Prostate gland (tissue), 2 donors: Measurements from ENCODE around the gene PANX1.

ENCODE experiments used
- CTCF ChIP-seq, 4 experiments: fragments of 200-600 bp in 2 of 4; fragments of 450-650 bp in 2 of 4; sonication (generic) in 2 of 4; IDR thresholded peaks; 1 replicate in 3 of 4; 2 replicates in 1 of 4; pipeline ENCODE4 v1.5.1; 2016 to 2019; ENCODE audit warnings: antibody characterized with exemption in 4 of 4, mild to moderate bottlenecking in 2 of 4, moderate library complexity in 2 of 4
- POLR2A ChIP-seq: fragments of 450-650 bp; IDR thresholded peaks from one replicate; pipeline ENCODE4 v1.6.1; 2016; ENCODE audit warnings: antibody characterized with exemption, mild to moderate bottlenecking
- POLR2AphosphoS5 ChIP-seq: sonication (generic); formaldehyde crosslinking; IDR thresholded peaks from one replicate; pipeline ENCODE4 v1.6.1; 2017; ENCODE audit warnings: antibody characterized with exemption

DNA sequence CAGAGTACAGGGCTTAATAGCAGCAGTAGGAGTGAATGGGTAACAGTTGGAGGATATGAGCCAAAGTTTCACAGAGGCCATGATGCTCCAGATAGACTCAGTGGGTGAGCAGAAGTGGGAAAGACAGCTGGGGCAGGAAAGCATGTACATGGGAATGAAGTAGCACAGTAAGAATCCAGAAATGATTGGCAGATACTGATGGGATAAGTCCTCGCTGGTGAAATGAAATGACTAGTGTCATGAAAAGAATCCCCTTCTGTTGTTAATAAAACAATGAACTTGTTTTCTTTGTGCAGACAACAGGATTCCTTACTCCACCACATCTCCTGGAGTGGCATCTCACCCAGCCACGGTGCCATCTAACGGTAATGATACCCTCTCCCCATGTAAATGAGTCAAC is 17.4 kb upstream of the PANX1 start:
- TF ChIP-seq POLR2A = no peak
- no peak for TF ChIP-seq POLR2AphosphoS5
- TF ChIP-seq CTCF (IDR thresholded peaks at IDR 0.05) = no peak
